HEK293 (cell line): ENCODE results near the gene ZNF438.

Experiments
- CTCF ChIP-seq: fragments of 450-650 bp; formaldehyde crosslinking; IDR thresholded peaks from 2 replicates; pipeline ENCODE4 v1.5.1; 2016; ENCODE audit warnings: missing biosample characterization, missing genetic modification characterization
- PBX3 ChIP-seq: sonication (generic); formaldehyde crosslinking; IDR thresholded peaks from 2 replicates; pipeline ENCODE4 v1.8.1; 2022; ENCODE audit warnings: mild to moderate bottlenecking, moderate library complexity, missing genetic modification reagents
- REPIN1 ChIP-seq: fragments of 450-650 bp; formaldehyde crosslinking; IDR thresholded peaks from 2 replicates; pipeline ENCODE4 v1.5.1; 2017; ENCODE audit warnings: missing biosample characterization, missing genetic modification characterization, low read depth
- SETDB1 ChIP-seq: IDR thresholded peaks from one replicate; pipeline ENCODE4 v1.6.1; 2017; ENCODE audit warnings: mild to moderate bottlenecking, low read length, moderate library complexity, mixed read lengths; ENCODE audit not compliant: insufficient read length
- ZBTB17 ChIP-seq: fragments of 450-650 bp; formaldehyde crosslinking; IDR thresholded peaks from 2 replicates; pipeline ENCODE4 v1.5.1; 2016; ENCODE audit warnings: missing biosample characterization, missing genetic modification characterization
- ZNF121 ChIP-seq: fragments of 450-650 bp; formaldehyde crosslinking; IDR thresholded peaks from 2 replicates; pipeline ENCODE4 v1.5.1; 2016; ENCODE audit warnings: missing biosample characterization, missing genetic modification characterization
- ZNF174 ChIP-seq: fragments of 450-650 bp; formaldehyde crosslinking; IDR thresholded peaks from 2 replicates; pipeline ENCODE4 v1.5.0; 2017; ENCODE audit warnings: missing biosample characterization, mild to moderate bottlenecking, missing genetic modification characterization
- ZNF26 ChIP-seq: fragments of 450-650 bp; formaldehyde crosslinking; IDR thresholded peaks from 2 replicates; pipeline ENCODE4 v1.5.1; 2016; ENCODE audit warnings: missing biosample characterization, missing genetic modification characterization
- ZNF37A ChIP-seq: fragments of 450-650 bp; IDR thresholded peaks from 2 replicates; pipeline ENCODE4 v1.5.1; 2018; ENCODE audit warnings: missing biosample characterization, missing genetic modification characterization
- ZNF629 ChIP-seq: fragments of 450-650 bp; formaldehyde crosslinking; IDR thresholded peaks from 2 replicates; pipeline ENCODE4 v1.5.1; 2017; ENCODE audit warnings: missing biosample characterization, missing genetic modification characterization
- ZNF654 ChIP-seq: fragments of 450-650 bp; formaldehyde crosslinking; IDR thresholded peaks from 2 replicates; pipeline ENCODE4 v1.5.1; 2016; ENCODE audit warnings: low read depth, missing biosample characterization, missing genetic modification characterization
- ZNF670 ChIP-seq: fragments of 450-650 bp; formaldehyde crosslinking; IDR thresholded peaks from 2 replicates; pipeline ENCODE4 v1.5.1; 2016; ENCODE audit warnings: missing biosample characterization, missing genetic modification characterization, low read depth
- ZXDB ChIP-seq: fragments of 450-650 bp; formaldehyde crosslinking; IDR thresholded peaks from 2 replicates; pipeline ENCODE4 v1.5.1; 2016; ENCODE audit warnings: missing biosample characterization, missing genetic modification characterization
- TF ChIP-seq, protein P1 (sequence below): fragments of 450-650 bp; formaldehyde crosslinking; IDR thresholded peaks from 2 replicates; pipeline ENCODE4 v1.5.1; 2016; ENCODE audit warnings: missing biosample characterization, missing genetic modification characterization

GRCh38 chr10:30991647-30992011, 40.0 kb downstream of the ZNF438 start:
- TF ChIP-seq PBX3 (no peak), ZNF26 (no peak), ZNF654 (tag by site-specific recombination) (no peak), ZNF670 (tag by site-specific recombination) (no peak), ZNF629 (tag by site-specific recombination) (no peak), ZBTB17 (tag by site-specific recombination) (no peak), CTCF (tag by site-specific recombination) (no peak), REPIN1 (tag by site-specific recombination) (no peak), ZNF174 (tag by site-specific recombination) (no peak), ZNF37A (tag by site-specific recombination) (no peak), ZXDB (tag by site-specific recombination) (no peak), ZNF121 (tag by site-specific recombination) (no peak), SETDB1 (no peak)
- TF ChIP-seq, protein P1, sequence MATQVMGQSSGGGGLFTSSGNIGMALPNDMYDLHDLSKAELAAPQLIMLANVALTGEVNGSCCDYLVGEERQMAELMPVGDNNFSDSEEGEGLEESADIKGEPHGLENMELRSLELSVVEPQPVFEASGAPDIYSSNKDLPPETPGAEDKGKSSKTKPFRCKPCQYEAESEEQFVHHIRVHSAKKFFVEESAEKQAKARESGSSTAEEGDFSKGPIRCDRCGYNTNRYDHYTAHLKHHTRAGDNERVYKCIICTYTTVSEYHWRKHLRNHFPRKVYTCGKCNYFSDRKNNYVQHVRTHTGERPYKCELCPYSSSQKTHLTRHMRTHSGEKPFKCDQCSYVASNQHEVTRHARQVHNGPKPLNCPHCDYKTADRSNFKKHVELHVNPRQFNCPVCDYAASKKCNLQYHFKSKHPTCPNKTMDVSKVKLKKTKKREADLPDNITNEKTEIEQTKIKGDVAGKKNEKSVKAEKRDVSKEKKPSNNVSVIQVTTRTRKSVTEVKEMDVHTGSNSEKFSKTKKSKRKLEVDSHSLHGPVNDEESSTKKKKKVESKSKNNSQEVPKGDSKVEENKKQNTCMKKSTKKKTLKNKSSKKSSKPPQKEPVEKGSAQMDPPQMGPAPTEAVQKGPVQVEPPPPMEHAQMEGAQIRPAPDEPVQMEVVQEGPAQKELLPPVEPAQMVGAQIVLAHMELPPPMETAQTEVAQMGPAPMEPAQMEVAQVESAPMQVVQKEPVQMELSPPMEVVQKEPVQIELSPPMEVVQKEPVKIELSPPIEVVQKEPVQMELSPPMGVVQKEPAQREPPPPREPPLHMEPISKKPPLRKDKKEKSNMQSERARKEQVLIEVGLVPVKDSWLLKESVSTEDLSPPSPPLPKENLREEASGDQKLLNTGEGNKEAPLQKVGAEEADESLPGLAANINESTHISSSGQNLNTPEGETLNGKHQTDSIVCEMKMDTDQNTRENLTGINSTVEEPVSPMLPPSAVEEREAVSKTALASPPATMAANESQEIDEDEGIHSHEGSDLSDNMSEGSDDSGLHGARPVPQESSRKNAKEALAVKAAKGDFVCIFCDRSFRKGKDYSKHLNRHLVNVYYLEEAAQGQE (tag by site-specific recombination): no peak
